ENCODE data around the gene GPC1. TPM values are rescaled to one million over a fixed set of nuclear protein-coding genes. Genes with fewer than 3 reads are reported as not detected.

The GPC1 gene
- total RNA-seq, 4 donors from 2014 or later = 0.88 to 62.2 (median 43.4) TPM

DNA sequence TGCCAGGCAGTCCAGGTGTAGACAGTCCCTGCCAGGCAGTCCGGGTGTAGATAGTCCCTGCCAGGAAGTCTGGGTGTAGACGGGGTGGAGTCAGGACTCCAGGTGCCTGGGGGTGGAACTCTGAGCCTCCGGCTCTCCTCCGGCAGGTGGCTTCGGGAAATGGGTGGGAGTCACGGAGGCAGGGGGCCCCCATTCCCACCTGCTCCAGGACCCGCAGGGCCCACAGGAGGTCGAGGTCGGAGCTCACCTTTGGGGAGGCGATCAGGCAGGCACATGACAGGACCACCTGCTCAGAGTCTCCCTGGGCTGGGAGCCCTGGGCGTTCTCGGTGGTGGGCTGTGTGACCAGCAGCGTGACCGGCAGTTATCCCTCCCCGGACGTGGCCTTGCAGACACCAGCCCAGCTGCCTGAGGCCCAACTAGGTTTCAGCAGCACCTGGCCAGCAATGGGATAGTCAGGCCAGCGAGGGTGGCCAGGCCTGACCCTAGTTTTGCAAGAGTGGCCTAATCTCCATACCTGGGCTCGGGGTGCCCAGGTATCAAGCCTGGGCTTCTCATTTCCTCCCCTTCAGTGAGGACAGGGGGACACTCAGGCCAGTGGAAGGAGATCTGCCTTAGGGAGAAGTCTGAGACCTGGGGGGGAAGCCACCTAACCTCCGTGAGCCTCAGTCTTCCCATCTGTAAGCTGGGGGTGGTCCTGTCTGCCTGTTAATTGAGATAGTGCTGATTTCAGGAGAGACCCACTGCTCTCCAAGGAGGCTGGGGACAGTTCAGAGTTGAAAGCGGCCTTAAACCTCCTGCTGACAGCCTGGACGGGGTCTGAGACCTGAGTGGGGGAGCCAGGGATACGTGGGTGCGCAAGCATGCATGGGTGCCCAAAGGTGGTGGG lies 13.2 kb downstream of the GPC1 start:
- Histone ChIP-seq H3K36me3 (no peaks in the 10 kb centered on the region), H3K27me3 (no peaks in the 10 kb centered on the region), H3K4me3 (no peak overlapping the region), H3K27ac (no peak overlapping the region), H3K9me3 (no peaks in the 10 kb centered on the region), H3K4me1 (peaks cover 0 to 11% of the 10 kb centered on the region in 2 donors)
- DNase-seq = no peak
- intact Hi-C loops (cut with DNase I; ENCODE audit: low total_unique reads) = no loop called here
- no peak for TF ChIP-seq POLR2A (IDR thresholded peaks at IDR 0.05)
- TF ChIP-seq, protein P1, sequence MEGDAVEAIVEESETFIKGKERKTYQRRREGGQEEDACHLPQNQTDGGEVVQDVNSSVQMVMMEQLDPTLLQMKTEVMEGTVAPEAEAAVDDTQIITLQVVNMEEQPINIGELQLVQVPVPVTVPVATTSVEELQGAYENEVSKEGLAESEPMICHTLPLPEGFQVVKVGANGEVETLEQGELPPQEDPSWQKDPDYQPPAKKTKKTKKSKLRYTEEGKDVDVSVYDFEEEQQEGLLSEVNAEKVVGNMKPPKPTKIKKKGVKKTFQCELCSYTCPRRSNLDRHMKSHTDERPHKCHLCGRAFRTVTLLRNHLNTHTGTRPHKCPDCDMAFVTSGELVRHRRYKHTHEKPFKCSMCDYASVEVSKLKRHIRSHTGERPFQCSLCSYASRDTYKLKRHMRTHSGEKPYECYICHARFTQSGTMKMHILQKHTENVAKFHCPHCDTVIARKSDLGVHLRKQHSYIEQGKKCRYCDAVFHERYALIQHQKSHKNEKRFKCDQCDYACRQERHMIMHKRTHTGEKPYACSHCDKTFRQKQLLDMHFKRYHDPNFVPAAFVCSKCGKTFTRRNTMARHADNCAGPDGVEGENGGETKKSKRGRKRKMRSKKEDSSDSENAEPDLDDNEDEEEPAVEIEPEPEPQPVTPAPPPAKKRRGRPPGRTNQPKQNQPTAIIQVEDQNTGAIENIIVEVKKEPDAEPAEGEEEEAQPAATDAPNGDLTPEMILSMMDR (IDR thresholded peaks at IDR 0.05) = no peak

DNA sequence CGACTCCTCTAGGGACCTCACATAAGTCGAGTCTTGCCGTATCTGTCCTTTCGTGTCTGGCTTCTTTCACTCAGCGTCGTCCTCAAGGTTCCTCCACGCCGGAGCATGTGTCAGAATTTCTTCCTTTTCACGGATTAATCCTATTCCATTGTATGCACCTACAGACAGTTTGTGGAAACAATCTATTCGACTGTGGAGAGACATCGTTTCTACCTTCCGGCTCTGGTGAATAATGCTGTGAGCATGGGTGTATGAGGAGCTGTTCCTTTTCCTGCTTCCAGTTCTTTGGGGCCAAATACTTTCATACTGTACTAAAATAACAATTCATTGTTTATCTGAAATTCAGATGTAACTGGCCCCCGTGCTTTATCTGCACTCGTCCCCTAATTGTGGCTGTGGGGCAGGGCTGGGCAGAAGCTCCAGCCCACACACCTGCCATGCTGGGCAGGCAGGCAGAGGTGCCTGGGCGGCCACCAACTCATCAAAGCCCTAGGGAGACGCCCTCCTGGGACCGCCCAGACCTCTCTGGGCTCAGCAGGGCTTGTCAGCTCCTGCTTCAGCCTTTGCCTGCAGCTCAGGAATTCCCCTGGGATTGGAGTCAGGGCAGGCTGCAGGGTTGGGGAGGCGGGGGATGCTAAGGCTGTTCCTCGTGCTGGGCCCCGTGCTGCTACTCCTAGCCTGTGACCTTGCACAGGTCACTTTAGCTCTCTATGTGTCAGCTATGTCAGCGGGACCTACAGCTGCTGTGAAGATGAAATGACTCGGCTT lies 14.5 kb downstream of the GPC1 start:
- no peak for DNase-seq
- H3K27ac ChIP-seq = no peak overlapping the region
- H3K4me3 ChIP-seq = no peak overlapping the region
- H3K36me3 ChIP-seq = no peaks in the 10 kb centered on the region
- TF ChIP-seq, protein P1 (IDR thresholded peaks at IDR 0.05) = no peak
- no peak for TF ChIP-seq POLR2A (IDR thresholded peaks at IDR 0.05)
- intact Hi-C loops (cut with DNase I; ENCODE audit: low total_unique reads) = no loop called here
- no peaks in the 10 kb centered on the region for H3K9me3 ChIP-seq
- H3K4me1 ChIP-seq = peaks cover 0 to 18% of the 10 kb centered on the region in 2 donors
- no peaks in the 10 kb centered on the region for H3K27me3 ChIP-seq

DNA sequence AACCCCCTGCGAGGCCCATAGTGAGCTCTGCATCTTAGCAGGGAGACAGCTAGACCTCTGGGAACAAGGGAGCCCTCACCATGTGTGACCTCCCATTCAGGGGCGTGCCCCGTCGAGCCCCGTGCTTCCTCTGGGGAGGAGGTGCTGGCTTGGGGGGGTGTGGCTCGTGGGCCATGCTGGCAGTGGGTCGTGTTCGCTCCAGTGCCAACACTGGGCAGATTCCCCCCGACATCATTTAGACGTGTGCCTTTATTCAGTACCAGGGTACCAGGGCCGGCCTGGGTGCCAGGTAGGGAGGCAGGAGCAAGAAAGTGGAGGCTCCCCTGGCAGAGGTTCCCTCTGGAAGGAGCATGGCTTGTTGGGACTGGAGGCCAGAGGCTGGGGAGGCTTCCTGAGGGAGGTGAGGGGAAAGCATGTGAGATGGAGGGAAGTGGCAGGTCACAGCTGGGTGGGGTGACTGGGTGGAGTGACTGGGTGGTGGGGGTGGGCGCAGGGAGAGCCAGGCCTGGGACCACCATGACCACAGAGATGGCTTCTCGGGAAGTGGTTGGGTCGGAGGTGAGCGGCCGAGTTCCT lies 15.2 kb downstream of the GPC1 start:
- H3K27ac ChIP-seq = no peak overlapping the region
- H3K4me1 ChIP-seq = peaks cover 0 to 25% of the 10 kb centered on the region in 2 donors
- H3K9me3 ChIP-seq = no peaks in the 10 kb centered on the region
- H3K36me3 ChIP-seq = no peaks in the 10 kb centered on the region
- H3K4me3 ChIP-seq = no peak overlapping the region
- H3K27me3 ChIP-seq = no peaks in the 10 kb centered on the region
- TF ChIP-seq, protein P1 (IDR thresholded peaks at IDR 0.05) = no peak
- TF ChIP-seq POLR2A (IDR thresholded peaks at IDR 0.05) = no peak
- intact Hi-C loops (cut with DNase I; ENCODE audit: low total_unique reads) = no loop called here
- DNase-seq = no peak

DNA sequence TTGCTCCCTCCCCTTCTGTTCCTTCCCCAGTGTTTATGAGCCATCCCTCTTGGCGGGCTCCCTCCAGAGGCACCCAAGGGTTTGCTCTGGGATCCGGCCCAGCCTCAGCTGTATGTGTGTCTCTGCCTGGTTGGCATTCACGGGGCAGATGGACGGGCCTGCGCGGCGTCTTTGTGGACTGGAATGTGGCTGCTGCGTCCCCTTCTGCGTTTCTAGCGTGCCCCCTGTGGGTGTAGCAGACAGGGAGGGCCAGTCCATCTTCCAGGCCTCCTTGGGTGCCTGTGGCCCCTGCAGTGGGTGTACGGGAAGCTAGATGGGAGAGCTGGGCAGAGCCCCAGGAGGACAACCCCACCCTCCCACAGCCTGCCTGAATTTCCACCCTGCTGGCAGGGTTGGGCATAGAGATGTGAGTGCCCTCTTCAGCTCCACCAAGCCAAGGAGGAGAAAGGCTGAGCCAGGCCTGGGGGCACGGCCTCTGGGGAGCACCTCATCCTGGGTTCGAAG lies 15.7 kb downstream of the GPC1 start:
- peaks cover 0 to 30% of the 10 kb centered on the region in 2 donors for H3K4me1 ChIP-seq
- DNase-seq = no peak
- no peaks in the 10 kb centered on the region for H3K36me3 ChIP-seq
- no peak overlapping the region for H3K4me3 ChIP-seq
- no peak for TF ChIP-seq POLR2A (IDR thresholded peaks at IDR 0.05)
- TF ChIP-seq, protein P1 (IDR thresholded peaks at IDR 0.05) = no peak
- no peaks in the 10 kb centered on the region for H3K9me3 ChIP-seq
- H3K27me3 ChIP-seq = no peaks in the 10 kb centered on the region
- no peak overlapping the region for H3K27ac ChIP-seq
- intact Hi-C loops (cut with DNase I; ENCODE audit: low total_unique reads) = no loop called here

Data from uterus (tissue), 4 donors.